ENCODE data around the gene PSME3IP1. TPM values are rescaled to one million over a fixed set of nuclear protein-coding genes. Genes with fewer than 3 reads are reported as not detected.

The PSME3IP1 gene
- total and polyA plus RNA-seq, 2 of the 8 experiments (the other 6 are each of a cell fraction or from before 2014, with no cell fraction given) = 95.1 to 98.3 TPM

- TF ChIP-seq CTCF (IDR thresholded peaks at IDR 0.05; ENCODE audit: control extremely low read depth in 1 of 3, insufficient read depth in 1 of 3, low read depth in 1 of 3, low read length in 3 of 3) = no peak
Observed at GRCh38 chr16:57147381-57148221, 38.2 kb downstream of the PSME3IP1 start (continued).
